Measurements from ENCODE around the gene FAM72B.
"Not testable (repeated sequence)": the region's sequence is repeated elsewhere in the genome, so short reads cannot be mapped to it uniquely, and the experiment has no call there.

Gene FAM72B

DNA sequence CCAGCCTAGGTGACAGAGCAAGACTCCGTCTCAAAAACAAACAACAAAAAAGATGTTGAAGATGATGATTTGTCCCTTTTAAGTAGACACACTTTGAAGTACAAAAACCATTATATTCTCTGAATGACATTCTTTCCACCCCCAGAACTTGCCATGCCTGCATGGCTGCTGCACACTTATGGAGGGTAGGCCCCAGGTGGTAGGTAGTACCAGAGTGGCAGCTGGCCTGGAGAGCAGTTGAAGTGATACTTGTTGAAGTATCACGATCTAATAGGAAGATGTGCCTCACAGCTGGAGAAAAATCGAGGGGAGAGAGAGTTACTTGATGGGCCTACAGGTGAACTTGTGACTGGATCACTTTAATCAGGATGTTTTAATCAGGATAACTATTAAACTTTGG, 15.6 kb upstream of the FAM72B start:
- DNase-seq: not testable (repeated sequence)

DNA sequence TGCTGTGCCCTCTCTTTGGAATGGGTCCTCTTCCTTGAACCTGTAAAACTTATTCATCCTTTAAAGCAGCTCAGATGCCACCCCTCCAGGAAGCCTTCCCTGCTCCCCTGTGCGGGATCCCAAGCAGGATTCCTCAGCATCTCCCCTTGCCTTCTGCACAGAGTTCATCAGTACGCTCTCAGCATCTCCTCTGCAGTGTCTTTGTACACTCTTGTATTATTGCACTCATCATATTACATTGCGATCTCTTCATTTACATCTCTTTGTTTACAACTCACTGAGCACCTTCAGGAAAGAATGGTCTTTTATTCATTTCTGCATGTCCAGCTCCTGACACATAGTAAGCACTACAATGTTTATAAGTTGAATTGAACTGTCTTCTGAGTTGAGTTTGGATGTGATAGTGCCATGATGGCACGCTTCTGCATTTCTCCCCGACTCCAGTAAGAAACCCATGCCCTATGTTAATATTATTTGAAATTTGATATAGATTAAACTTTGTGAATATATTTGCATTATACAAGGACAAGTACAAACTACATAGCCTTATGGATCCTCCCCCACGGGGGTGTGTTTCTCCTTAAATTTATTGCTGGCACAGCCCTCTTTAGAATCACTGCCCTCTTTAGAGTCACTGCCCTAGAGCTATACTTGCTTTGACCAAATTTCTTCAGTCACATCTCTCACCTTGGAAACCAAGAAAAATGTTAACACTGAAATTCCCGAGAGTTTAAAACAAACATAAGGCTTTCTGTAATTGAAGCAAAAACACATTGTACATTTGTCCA, 13.1 kb upstream of the FAM72B start:
- DNase-seq: not testable (repeated sequence)

GRCh38 chr1:121192512-121192911, 8.4 kb upstream of the FAM72B start:
- DNase-seq: not testable (repeated sequence)

- DNase-seq: not testable (repeated sequence)
Observed at GRCh38 chr1:121187914-121188313, 3.8 kb upstream of the FAM72B start.

DNA sequence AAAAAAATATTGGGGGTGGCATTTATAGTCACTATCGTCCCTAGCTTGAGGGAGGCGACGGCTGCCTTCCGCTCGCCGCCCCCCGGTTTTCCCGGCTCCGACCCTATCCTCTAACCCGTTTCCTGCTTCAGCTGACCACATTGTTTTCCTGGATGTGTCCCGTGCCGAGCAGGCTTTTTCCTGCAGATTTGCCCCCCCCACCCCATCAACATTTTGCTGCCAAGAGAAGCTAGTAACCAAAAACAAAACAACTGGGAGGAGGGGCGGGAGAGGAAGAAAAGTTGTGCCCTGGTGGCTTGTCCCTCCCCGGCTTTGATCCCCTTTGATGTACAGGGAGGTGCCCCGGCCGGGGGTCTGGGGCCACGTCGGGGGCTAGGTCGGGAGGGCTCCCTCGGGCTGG, 2.1 kb upstream of the FAM72B start:
- not testable (repeated sequence) for DNase-seq

GRCh38 chr1:121185140-121185708, 1.1 kb upstream of the FAM72B start:
- not testable (repeated sequence) for DNase-seq

- not testable (repeated sequence) for DNase-seq
Observed at GRCh38 chr1:121183867-121184266, 273 bp downstream of the FAM72B start.

GRCh38 chr1:121178197-121178596, 5.9 kb downstream of the FAM72B start:
- DNase-seq: not testable (repeated sequence)

- not testable (repeated sequence) for DNase-seq
Observed at GRCh38 chr1:121176649-121177048, 7.5 kb downstream of the FAM72B start.

DNA sequence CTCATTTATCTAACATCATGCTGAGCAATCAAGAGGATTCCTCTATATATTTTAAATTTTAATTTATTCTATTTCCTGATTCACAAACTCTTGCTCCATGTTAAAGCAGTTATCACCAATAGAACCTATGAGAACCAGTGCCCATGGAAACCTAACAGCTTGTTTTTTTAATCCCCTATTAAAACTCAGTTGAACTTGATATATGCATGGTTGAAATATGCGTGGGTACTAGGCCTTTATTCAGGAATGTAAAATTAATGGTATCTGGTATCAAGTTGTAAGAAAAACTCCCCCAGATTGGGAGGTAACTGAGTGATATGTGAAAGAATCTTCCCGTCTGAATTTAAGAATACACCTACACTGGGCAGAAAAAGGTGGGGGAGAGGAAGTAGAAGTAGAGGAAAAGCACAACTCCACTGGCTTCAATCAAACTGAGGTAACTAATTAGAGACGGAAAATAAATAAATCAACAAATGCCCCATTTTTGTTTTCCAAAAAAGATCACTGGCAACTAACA, 15.9 kb downstream of the FAM72B start:
- not testable (repeated sequence) for DNase-seq

DNA sequence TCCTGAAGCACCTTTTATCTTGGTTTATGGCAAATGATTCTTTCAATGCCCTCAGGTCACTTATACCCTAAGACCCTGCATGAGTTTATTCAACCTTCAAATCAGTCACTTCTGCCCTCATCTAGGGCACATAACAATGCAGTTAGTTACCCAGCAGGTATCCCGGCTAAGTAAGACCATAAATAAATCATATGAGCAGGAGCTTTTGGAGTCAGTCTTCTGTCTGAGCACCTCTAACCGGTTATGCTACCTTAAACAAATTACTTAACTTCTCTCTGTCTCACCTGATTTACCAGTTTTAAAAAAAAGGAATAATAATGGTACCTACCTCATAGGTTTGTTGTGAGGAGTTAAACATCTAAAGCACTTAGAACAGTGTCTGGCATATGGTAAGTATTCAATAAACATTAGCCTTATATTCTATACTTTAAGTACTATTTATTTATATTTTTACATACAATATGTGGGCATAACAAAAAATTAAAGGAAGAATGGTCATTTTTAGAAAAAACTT, 16.9 kb downstream of the FAM72B start:
- DNase-seq: not testable (repeated sequence)

DNA sequence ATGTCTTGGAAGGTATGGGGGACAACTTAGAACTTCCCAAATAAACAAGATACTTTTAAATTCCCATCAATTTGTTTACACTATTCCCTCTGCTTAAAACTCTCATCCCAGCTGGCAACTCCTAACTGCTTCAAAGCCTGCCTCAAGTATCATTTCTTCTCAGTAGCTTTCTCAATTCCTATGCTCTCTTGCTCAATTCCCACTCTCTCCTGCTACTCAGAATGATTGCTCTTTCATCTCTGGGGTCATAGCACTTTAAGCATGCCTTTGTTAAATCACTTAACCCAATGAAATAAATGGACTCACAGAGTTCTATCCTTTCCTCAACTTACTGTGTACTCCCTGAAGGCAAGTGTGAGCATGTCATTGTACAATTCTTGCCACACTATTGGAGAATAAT, 18.8 kb downstream of the FAM72B start:
- not testable (repeated sequence) for DNase-seq

DNA sequence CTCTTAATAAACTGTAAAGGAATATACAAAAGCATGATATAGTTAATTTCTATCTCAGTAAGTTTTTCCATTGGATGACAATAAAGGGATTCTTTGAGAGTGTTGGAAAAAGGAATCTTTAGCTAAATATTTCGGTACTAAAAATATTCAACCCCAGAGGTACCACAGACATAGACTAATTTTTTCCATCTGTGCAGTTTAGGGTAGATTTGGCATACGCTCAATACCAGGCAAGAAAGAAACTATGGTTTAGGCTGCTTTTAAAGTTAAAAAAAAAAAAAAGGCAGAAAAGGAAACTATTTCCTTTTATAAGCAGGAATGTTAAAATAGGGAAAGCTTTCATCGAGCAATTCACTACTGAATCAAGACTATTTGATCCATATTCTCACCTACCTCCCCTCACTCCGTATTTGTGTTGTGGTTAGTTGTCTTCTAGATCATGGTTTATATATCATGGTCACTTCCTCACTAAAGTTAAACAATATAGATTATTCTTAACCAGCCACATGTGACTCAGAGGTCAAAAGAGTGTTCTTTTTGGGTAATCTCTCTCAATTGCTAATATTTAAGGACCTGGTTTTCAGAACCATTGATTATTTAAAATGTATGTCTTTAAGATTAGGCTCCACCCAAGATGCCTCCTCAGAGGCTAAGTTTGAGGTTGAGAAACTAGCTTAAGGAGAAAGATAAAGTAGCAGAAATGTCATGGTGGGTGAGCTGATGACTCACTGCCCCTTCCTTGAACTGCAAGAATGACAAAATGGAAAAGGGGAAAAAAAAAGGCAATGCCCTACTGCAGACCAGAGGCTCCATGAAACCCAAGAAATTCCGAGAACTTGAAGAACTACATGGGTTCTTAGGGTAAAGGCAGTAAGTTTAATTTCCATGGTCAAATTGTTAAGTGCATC, 20.0 kb downstream of the FAM72B start:
- DNase-seq: not testable (repeated sequence)

DNA sequence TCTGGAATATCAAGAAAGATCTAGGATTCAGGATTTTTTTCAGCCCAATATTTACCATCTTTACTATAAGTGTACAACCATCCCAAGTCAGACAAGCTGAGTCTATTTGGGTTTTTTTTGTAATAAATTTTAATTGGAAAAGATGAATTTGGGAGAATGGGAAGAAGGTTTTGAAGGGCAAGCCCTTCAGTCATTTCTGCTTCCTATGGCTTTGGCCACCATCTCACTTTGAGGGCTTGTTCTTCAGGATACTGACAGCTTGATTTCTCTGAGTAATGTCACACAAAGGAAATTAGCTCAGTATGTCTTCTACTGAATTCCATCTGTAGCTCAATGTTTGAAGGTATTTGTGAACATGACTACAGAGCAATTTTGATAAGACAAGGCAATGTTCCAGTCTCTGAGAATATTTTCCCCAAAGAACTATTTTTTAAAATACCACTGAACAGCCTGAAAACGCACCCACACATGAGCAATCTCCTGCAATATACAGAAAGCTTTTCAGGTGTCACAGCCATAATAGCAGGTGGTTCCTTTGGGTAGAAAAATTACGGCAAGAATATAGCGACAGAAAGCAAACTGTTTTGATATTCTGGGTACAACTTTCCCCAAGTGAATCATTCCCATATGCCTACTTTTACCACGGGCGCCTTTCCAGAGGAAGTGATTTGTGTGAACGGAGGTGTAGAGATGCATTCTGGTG, 22.8 kb downstream of the FAM72B start:
- DNase-seq: not testable (repeated sequence)

- DNase-seq: not testable (repeated sequence)
Observed at GRCh38 chr1:121160118-121160517, 24.0 kb downstream of the FAM72B start.

DNA sequence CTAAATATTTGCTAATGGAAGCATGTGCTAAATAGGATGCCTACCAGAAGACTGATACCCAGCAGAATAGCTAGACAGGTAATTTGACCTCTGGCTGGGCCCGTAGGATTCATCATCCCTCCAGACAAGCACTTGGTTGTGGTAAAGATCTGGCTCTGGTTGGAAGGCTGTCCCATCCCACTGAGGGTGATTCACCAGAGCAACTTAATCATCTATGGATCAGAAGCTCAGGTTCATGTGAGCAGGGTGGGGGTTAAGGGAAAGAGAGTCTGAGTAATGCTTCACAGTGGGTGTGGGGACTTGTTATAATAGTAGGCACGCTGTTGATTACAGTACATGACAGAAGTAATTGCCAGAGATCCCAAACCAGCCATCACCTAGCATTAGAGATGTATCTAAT, 26.5 kb downstream of the FAM72B start:
- DNase-seq: not testable (repeated sequence)

GRCh38 chr1:121156958-121157603, 27.1 kb downstream of the FAM72B start:
- DNase-seq: not testable (repeated sequence)

DNA sequence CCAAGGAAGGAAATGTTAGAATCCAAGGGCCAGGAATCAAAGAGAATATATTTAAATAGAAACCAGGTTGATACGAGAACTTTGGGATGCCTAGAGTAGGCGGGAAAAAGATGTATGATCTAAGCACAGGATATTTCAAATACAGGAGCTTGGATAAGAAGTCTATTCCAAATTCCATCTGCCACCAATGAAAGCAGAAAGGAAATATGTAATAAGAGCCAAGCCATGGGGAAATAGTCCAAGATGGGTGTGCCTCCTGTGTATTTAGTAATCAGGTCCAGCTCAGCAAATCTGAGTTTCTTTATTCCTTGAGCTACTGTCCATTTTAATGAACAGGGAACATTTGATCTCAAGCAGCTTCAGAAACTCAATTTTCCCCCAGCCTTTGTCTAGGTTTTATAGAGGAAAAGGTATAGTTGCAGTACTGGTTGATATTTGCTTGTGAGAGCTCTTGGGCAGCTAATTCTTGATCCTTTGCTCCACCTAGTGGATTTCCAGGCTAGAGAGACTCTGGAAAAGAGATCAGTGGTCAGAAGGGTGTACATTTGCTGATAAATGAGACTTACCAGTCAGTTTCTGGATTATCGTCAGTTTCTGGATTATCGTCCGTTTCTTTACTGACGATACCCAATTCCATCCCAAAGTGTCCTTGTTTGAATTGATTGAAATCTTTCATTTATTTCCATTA, 28.3 kb downstream of the FAM72B start:
- not testable (repeated sequence) for DNase-seq

- not testable (repeated sequence) for DNase-seq
Observed at GRCh38 chr1:121154811-121155210, 29.3 kb downstream of the FAM72B start.

GRCh38 chr1:121152788-121153187, 31.4 kb downstream of the FAM72B start:
- not testable (repeated sequence) for DNase-seq

DNA sequence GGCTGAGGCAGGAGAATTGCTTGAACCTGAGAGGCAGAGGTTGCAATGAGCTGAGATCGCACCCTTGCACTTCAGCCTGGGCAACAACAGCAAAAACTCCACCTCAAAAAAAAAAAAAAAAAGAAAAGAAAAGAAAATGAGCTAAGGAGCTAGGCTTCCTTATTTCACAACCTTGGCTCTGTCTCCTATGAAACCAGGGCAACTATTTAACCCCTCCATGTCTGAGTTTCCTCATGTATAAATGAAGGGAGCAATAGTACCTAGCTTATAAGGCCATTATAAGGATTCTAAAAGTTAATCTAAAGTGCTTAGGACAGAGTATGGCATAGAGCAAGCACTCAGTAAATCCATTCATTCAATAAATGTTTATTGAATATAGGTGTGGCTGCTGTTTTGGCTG, 32.8 kb downstream of the FAM72B start:
- DNase-seq: not testable (repeated sequence)
